Measurements from ENCODE around the gene ZDHHC22.
A peak's percentile ranks its signal among the peaks of the same experiment; 100 is the strongest.
"Not testable (repeated sequence)": the region's sequence is repeated elsewhere in the genome, so short reads cannot be mapped to it uniquely, and the experiment has no call there.

The ZDHHC22 gene

GRCh38 chr14:77141214-77142004 lies at the start of gene ZDHHC22:
Gene ZDHHC22 (minus strand): TSS chr14:77141791. CDS start chr14:77139738, 2,053 bp downstream.
- DNase-seq (ENCODE audit: low read depth, low spot score), result peak; percentile 83

GRCh38 chr14:77190977-77191376 lies 49.4 kb upstream of the ZDHHC22 start:
- no peak for DNase-seq (ENCODE audit: low read depth, low spot score)

GRCh38 chr14:77189479-77189878 lies 47.9 kb upstream of the ZDHHC22 start:
- no peak for DNase-seq (ENCODE audit: low read depth, low spot score)

GRCh38 chr14:77187649-77188012 lies 46.0 kb upstream of the ZDHHC22 start:
- DNase-seq (ENCODE audit: low read depth, low spot score), result no peak

- peak; percentile 76 for DNase-seq (ENCODE audit: low read depth, low spot score)
Observed at GRCh38 chr14:77186911-77187648, 45.5 kb upstream of the ZDHHC22 start.

- no peak for DNase-seq (ENCODE audit: low read depth, low spot score)
Observed at GRCh38 chr14:77185093-77185465, 43.5 kb upstream of the ZDHHC22 start.

- DNase-seq (ENCODE audit: low read depth, low spot score), result no peak
Observed at GRCh38 chr14:77184396-77185092, 43.0 kb upstream of the ZDHHC22 start.

- no peak for DNase-seq (ENCODE audit: low read depth, low spot score)
Observed at GRCh38 chr14:77183896-77184295, 42.3 kb upstream of the ZDHHC22 start.

GRCh38 chr14:77181603-77182437 lies 40.2 kb upstream of the ZDHHC22 start, which contains the start of gene TMEM63C:
Gene TMEM63C (plus strand): TSS chr14:77181798. CDS start chr14:77218814, 37,016 bp downstream.
- DNase-seq (ENCODE audit: low read depth, low spot score), result peak; percentile 98

GRCh38 chr14:77180726-77181602 lies 39.4 kb upstream of the ZDHHC22 start:
- DNase-seq (ENCODE audit: low read depth, low spot score), result no peak

GRCh38 chr14:77178656-77179055 lies 37.1 kb upstream of the ZDHHC22 start:
- DNase-seq (ENCODE audit: low read depth, low spot score), result no peak

- DNase-seq (ENCODE audit: low read depth, low spot score), result no peak
Observed at GRCh38 chr14:77177702-77178101, 36.1 kb upstream of the ZDHHC22 start.

GRCh38 chr14:77175843-77176242 lies 34.3 kb upstream of the ZDHHC22 start:
- no peak for DNase-seq (ENCODE audit: low read depth, low spot score)

- DNase-seq (ENCODE audit: low read depth, low spot score), result not testable (repeated sequence)
Observed at GRCh38 chr14:77173911-77174617, 32.5 kb upstream of the ZDHHC22 start.

GRCh38 chr14:77172916-77173315 lies 31.3 kb upstream of the ZDHHC22 start:
- no peak for DNase-seq (ENCODE audit: low read depth, low spot score)

- DNase-seq (ENCODE audit: low read depth, low spot score), result no peak
Observed at GRCh38 chr14:77170045-77170444, 28.5 kb upstream of the ZDHHC22 start.

GRCh38 chr14:77161011-77161410 lies 19.4 kb upstream of the ZDHHC22 start:
- DNase-seq (ENCODE audit: low read depth, low spot score), result no peak

- DNase-seq (ENCODE audit: low read depth, low spot score), result no peak
Observed at GRCh38 chr14:77158882-77159255, 17.3 kb upstream of the ZDHHC22 start.

GRCh38 chr14:77158175-77158881 lies 16.7 kb upstream of the ZDHHC22 start:
- DNase-seq (ENCODE audit: low read depth, low spot score), result peak; percentile 76

All from ELF-1 (cell line).